Right lobe of liver (tissue), 4 donors: ENCODE results near the gene C15orf61.

Source experiments
- POLR2A ChIP-seq: fragments of 450-650 bp; IDR thresholded peaks from one replicate; pipeline ENCODE4 v1.6.1; 2017; ENCODE audit warnings: antibody characterized with exemption, mild to moderate bottlenecking
- TF ChIP-seq, protein P1 (sequence below), 4 donors: fragments of 200-600 bp in 3 of 4; fragments of 450-650 bp in 1 of 4; IDR thresholded peaks; one replicate each; pipeline versions ENCODE4 v1.5.1 to v1.8.0; 2016 to 2022; ENCODE audit warnings: antibody characterized with exemption in 4 of 4, mild to moderate bottlenecking in 2 of 4
- donor health status: DM: no; HTN: no; CAD: no.
- donor health status: DM: no; HTN: no; CAD: no.
- donor health status: DM: no; HTN: yes; CAD: no.

DNA sequence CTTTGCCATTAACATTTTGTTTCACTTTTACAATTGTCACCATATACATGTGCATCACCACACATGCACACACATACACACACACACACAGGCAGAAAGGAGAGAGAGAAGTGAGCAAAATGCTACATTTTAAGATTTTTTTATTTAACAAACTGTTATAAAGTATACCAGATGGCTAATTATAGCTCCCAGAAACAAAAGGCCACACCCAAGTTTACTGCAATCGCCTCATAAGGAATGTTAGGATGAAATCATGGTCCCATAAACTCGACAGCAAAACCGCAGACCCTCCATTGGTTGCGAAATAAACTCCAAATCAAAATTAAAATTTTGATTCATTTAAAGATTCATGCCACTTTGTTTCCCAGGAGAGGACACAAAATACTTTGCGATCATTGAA lies 16.1 kb upstream of the C15orf61 start:
- TF ChIP-seq, protein P1, sequence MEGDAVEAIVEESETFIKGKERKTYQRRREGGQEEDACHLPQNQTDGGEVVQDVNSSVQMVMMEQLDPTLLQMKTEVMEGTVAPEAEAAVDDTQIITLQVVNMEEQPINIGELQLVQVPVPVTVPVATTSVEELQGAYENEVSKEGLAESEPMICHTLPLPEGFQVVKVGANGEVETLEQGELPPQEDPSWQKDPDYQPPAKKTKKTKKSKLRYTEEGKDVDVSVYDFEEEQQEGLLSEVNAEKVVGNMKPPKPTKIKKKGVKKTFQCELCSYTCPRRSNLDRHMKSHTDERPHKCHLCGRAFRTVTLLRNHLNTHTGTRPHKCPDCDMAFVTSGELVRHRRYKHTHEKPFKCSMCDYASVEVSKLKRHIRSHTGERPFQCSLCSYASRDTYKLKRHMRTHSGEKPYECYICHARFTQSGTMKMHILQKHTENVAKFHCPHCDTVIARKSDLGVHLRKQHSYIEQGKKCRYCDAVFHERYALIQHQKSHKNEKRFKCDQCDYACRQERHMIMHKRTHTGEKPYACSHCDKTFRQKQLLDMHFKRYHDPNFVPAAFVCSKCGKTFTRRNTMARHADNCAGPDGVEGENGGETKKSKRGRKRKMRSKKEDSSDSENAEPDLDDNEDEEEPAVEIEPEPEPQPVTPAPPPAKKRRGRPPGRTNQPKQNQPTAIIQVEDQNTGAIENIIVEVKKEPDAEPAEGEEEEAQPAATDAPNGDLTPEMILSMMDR (IDR thresholded peaks at IDR 0.05) = no peak
- no peak for TF ChIP-seq POLR2A
